Cardiac fibroblast (primary cell): ENCODE measurements around the gene ABITRAM.

Source experiments
- DNase-seq, 2 donors: peaks; one replicate each; pipeline versions ENCODE4 v3.0.0 to v3.0.0-alpha.2; 2010; ENCODE audit warnings: low read depth in 2 of 2
- H3K4me3 ChIP-seq, 2 donors: replicated peaks in 1 of 2; 1 replicate in 1 of 2; 2 replicates in 1 of 2; pipeline ENCODE4 v1.5.1; 2011; ENCODE audit warnings: low read depth in 2 of 2, low read length in 2 of 2, mild to moderate bottlenecking in 2 of 2, moderate library complexity in 1 of 2
- TF ChIP-seq, protein P1 (sequence below): IDR thresholded peaks from one replicate; pipeline ENCODE4 v1.5.1; 2011; ENCODE audit warnings: low read depth, mild to moderate bottlenecking, low read length, inconsistent platforms

ABITRAM gene

GRCh38 chr9:108980893-108981292 is 46.7 kb downstream of the ABITRAM start:
- TF ChIP-seq, protein P1, sequence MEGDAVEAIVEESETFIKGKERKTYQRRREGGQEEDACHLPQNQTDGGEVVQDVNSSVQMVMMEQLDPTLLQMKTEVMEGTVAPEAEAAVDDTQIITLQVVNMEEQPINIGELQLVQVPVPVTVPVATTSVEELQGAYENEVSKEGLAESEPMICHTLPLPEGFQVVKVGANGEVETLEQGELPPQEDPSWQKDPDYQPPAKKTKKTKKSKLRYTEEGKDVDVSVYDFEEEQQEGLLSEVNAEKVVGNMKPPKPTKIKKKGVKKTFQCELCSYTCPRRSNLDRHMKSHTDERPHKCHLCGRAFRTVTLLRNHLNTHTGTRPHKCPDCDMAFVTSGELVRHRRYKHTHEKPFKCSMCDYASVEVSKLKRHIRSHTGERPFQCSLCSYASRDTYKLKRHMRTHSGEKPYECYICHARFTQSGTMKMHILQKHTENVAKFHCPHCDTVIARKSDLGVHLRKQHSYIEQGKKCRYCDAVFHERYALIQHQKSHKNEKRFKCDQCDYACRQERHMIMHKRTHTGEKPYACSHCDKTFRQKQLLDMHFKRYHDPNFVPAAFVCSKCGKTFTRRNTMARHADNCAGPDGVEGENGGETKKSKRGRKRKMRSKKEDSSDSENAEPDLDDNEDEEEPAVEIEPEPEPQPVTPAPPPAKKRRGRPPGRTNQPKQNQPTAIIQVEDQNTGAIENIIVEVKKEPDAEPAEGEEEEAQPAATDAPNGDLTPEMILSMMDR, result no peak
- DNase-seq, result no peak
- H3K4me3 ChIP-seq, result no peak overlapping the region

DNA sequence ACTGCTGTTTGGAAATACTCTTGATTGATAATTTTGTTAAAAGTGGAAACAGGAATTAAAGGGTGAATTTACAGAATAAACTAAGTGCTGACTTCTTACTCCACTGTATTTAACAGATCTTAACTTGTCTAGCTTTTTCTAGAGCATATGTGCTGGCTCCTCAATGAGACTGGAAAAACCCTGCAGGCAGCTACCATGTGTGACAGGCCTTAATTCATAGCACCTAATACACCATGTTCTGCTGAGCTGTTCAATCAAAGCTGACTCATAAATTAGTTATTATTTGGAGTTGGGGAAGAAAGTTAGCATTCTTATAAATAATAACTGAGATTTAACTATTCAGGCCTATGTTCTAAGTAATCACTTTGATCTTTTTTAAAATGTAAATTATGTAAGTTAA is 49.7 kb downstream of the ABITRAM start:
- no peak overlapping the region for H3K4me3 ChIP-seq
- TF ChIP-seq, protein P1, result no peak
- DNase-seq, result no peak
